Activated CD4-positive, alpha-beta T cell treated with anti-CD3 and anti-CD28 coated beads, Interleukin-2, amount 10 ng/mL, durations not matched to agents 24 days and 14 days (primary cell): ENCODE measurements around the gene SRSF3. TPM values are rescaled to one million over a fixed set of nuclear protein-coding genes. Genes with fewer than 3 reads are reported as not detected.
"Not testable (repeated sequence)": the region's sequence is repeated elsewhere in the genome, so short reads cannot be mapped to it uniquely, and the experiment has no call there.

Experiments used
- DNase-seq: peaks from one replicate; pipeline ENCODE4 v3.0.0; 2022
- H3K27ac Mint-ChIP-seq: one replicate; pipeline ENCODE4 v1.8.0; 2022; ENCODE audit warnings: mild to moderate bottlenecking, mixed read lengths
- H3K27me3 Mint-ChIP-seq: one replicate; pipeline ENCODE4 v1.8.0; 2022; ENCODE audit warnings: mixed read lengths
- H3K36me3 Mint-ChIP-seq: one replicate; pipeline ENCODE4 v1.8.0; 2022; ENCODE audit warnings: low read depth, mild to moderate bottlenecking, mixed read lengths
- H3K4me1 Mint-ChIP-seq: one replicate; pipeline ENCODE4 v1.8.0; 2021; ENCODE audit warnings: mixed read lengths
- H3K4me3 Mint-ChIP-seq: one replicate; pipeline ENCODE4 v1.8.0; 2022; ENCODE audit warnings: mild to moderate bottlenecking, moderate library complexity, mixed read lengths
- H3K9me3 Mint-ChIP-seq: one replicate; pipeline ENCODE4 v1.8.0; 2021; ENCODE audit warnings: mixed read lengths
- intact Hi-C: fragments of 100-400 bp; cut with micrococcal nuclease; formaldehyde crosslinking; loops from one replicate; pipeline ENCODE4 v1.15.1; 2023
- total RNA-seq: library from RNA; stranded (reverse); gene quantifications from 2 replicates; pipeline ENCODE4 v1.2.3, GENCODE V29; 2022

SRSF3 gene
- total RNA-seq, 1 donor from 2014 or later, result 532 TPM

GRCh38 chr6:36604090-36605060, 10.2 kb downstream of the SRSF3 start:
- Mint-ChIP-seq H3K9me3 (no peaks in the 10 kb centered on the region), H3K27ac (peak overlapping the region; percentile 53)
- intact Hi-C loops, result loop anchor here (1.0 kb wide), 1 partner anchor 9 kb away; no protein-coding TSS in a partner anchor

GRCh38 chr6:36605143-36605542, 11.0 kb downstream of the SRSF3 start:
- H3K9me3 Mint-ChIP-seq, result no peaks in the 10 kb centered on the region
- H3K27ac Mint-ChIP-seq, result peak overlapping the region; percentile 53
- intact Hi-C loops, result no loop called here
- peaks cover 88% of the 10 kb centered on the region for H3K36me3 Mint-ChIP-seq
- DNase-seq, result no peak
- no peaks in the 10 kb centered on the region for H3K27me3 Mint-ChIP-seq
- peaks cover 58% of the 10 kb centered on the region for H3K4me1 Mint-ChIP-seq
- H3K4me3 Mint-ChIP-seq, result no peak overlapping the region

More at GRCh38 chr6:36604090-36605060, 10.2 kb downstream of the SRSF3 start:
- Mint-ChIP-seq H3K27me3 (no peaks in the 10 kb centered on the region), H3K4me1 (peaks cover 60% of the 10 kb centered on the region), H3K4me3 (no peak overlapping the region), H3K36me3 (peaks cover 89% of the 10 kb centered on the region)
- no peak for DNase-seq

GRCh38 chr6:36605560-36606391, 11.6 kb downstream of the SRSF3 start:
- no peak overlapping the region for H3K4me3 Mint-ChIP-seq
- intact Hi-C loops, result no loop called here
- no peak for DNase-seq
- H3K27me3 Mint-ChIP-seq, result no peaks in the 10 kb centered on the region
- H3K4me1 Mint-ChIP-seq, result peaks cover 57% of the 10 kb centered on the region
- peaks cover 85% of the 10 kb centered on the region for H3K36me3 Mint-ChIP-seq
- H3K9me3 Mint-ChIP-seq, result no peaks in the 10 kb centered on the region
- peak overlapping the region; percentile 41 for H3K27ac Mint-ChIP-seq

- DNase-seq, H3K27me3 Mint-ChIP-seq, H3K4me3 Mint-ChIP-seq, H3K9me3 Mint-ChIP-seq, intact Hi-C loops: not testable (repeated sequence)
- Mint-ChIP-seq H3K36me3 (peaks cover 79% of the 10 kb centered on the region), H3K27ac (peak overlapping the region; percentile 77), H3K4me1 (peaks cover 56% of the 10 kb centered on the region)
Measured at GRCh38 chr6:36607305-36607682, 13.1 kb downstream of the SRSF3 start.

- intact Hi-C loops, result no loop called here
- Mint-ChIP-seq H3K4me1 (peaks cover 54% of the 10 kb centered on the region), H3K9me3 (no peaks in the 10 kb centered on the region), H3K27me3 (no peaks in the 10 kb centered on the region), H3K4me3 (no peak overlapping the region), H3K36me3 (peaks cover 78% of the 10 kb centered on the region), H3K27ac (peak overlapping the region; percentile 77)
- no peak for DNase-seq
Measured at GRCh38 chr6:36607683-36608386, 13.7 kb downstream of the SRSF3 start.

GRCh38 chr6:36608788-36609563, 14.8 kb downstream of the SRSF3 start:
- H3K4me1 Mint-ChIP-seq, result peaks cover 45% of the 10 kb centered on the region
- no peaks in the 10 kb centered on the region for H3K27me3 Mint-ChIP-seq
- peak overlapping the region; percentile 48 for H3K27ac Mint-ChIP-seq
- DNase-seq, result no peak
- no peak overlapping the region for H3K4me3 Mint-ChIP-seq
- intact Hi-C loops, result no loop called here
- no peaks in the 10 kb centered on the region for H3K9me3 Mint-ChIP-seq
- H3K36me3 Mint-ChIP-seq, result peaks cover 73% of the 10 kb centered on the region

GRCh38 chr6:36609582-36609981, 15.4 kb downstream of the SRSF3 start:
- Mint-ChIP-seq H3K9me3 (no peaks in the 10 kb centered on the region), H3K4me3 (no peak overlapping the region), H3K4me1 (peaks cover 39% of the 10 kb centered on the region), H3K36me3 (peaks cover 69% of the 10 kb centered on the region), H3K27me3 (no peaks in the 10 kb centered on the region), H3K27ac (peak overlapping the region; percentile 5)
- DNase-seq, result no peak
- intact Hi-C loops, result no loop called here

- Mint-ChIP-seq H3K27me3 (no peaks in the 10 kb centered on the region), H3K36me3 (peaks cover 65% of the 10 kb centered on the region), H3K9me3 (no peaks in the 10 kb centered on the region), H3K4me3 (no peak overlapping the region), H3K27ac (peak overlapping the region; percentile 88), H3K4me1 (peaks cover 37% of the 10 kb centered on the region)
- no peak for DNase-seq
- intact Hi-C loops, result no loop called here
Measured at GRCh38 chr6:36610041-36610955, 16.1 kb downstream of the SRSF3 start.

GRCh38 chr6:36610956-36611336, 16.8 kb downstream of the SRSF3 start:
- H3K27me3 Mint-ChIP-seq, result no peaks in the 10 kb centered on the region
- peak overlapping the region; percentile 88 for H3K27ac Mint-ChIP-seq
- no peaks in the 10 kb centered on the region for H3K9me3 Mint-ChIP-seq
- H3K4me3 Mint-ChIP-seq, result no peak overlapping the region
- peaks cover 33% of the 10 kb centered on the region for H3K4me1 Mint-ChIP-seq
- no peak for DNase-seq
- intact Hi-C loops, result no loop called here
- peaks cover 62% of the 10 kb centered on the region for H3K36me3 Mint-ChIP-seq

GRCh38 chr6:36611679-36612078, 17.5 kb downstream of the SRSF3 start:
- H3K4me3 Mint-ChIP-seq, intact Hi-C loops, H3K9me3 Mint-ChIP-seq, DNase-seq, H3K27me3 Mint-ChIP-seq: not testable (repeated sequence)
- peaks cover 32% of the 10 kb centered on the region for H3K4me1 Mint-ChIP-seq
- peaks cover 56% of the 10 kb centered on the region for H3K36me3 Mint-ChIP-seq
- H3K27ac Mint-ChIP-seq, result peak overlapping the region; percentile 62

- no peak for DNase-seq
- intact Hi-C loops, result no loop called here
- Mint-ChIP-seq H3K4me3 (no peak overlapping the region), H3K9me3 (no peaks in the 10 kb centered on the region), H3K27ac (no peak overlapping the region), H3K4me1 (peaks cover 32% of the 10 kb centered on the region), H3K27me3 (no peaks in the 10 kb centered on the region), H3K36me3 (peaks cover 55% of the 10 kb centered on the region)
Measured at GRCh38 chr6:36612101-36612625, 18.0 kb downstream of the SRSF3 start.
